ENCODE results near the gene CYP26B1.
A peak's percentile ranks its signal among the peaks of the same experiment; 100 is the strongest.

The CYP26B1 gene

DNA sequence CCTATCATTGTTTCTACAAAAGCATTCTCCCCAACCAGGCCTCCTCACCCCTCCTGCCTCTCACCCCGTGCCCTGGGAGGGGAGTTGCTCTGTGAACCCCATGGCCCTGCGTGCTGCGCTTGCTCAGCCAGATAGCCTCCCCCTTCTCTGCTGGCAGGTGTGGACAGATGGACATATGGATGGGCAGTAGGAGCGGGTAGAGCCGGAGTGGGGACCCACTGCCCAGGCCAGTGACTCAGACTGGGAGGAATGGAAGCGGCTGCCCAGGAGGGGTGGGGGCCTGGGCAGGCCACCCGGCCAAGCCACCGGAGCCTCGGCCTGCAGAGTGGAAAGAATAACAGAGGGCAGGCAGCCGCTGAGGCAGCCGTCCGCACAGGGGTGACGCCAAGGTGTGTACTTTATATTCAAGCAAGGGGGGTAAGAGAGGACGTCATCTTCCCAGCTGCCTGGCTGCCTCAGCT lies 8.7 kb downstream of the CYP26B1 start:
- ATAC-seq (peak; percentile 6), DNase-seq (no peak)
- Mint-ChIP-seq H3K4me1 (peaks cover 13% of the 10 kb centered on the region), H3K27ac (no peak overlapping the region), H3K4me3 (no peak overlapping the region), H3K9me3 (no peaks in the 10 kb centered on the region), H3K27me3 (peaks cover 37% of the 10 kb centered on the region)

DNA sequence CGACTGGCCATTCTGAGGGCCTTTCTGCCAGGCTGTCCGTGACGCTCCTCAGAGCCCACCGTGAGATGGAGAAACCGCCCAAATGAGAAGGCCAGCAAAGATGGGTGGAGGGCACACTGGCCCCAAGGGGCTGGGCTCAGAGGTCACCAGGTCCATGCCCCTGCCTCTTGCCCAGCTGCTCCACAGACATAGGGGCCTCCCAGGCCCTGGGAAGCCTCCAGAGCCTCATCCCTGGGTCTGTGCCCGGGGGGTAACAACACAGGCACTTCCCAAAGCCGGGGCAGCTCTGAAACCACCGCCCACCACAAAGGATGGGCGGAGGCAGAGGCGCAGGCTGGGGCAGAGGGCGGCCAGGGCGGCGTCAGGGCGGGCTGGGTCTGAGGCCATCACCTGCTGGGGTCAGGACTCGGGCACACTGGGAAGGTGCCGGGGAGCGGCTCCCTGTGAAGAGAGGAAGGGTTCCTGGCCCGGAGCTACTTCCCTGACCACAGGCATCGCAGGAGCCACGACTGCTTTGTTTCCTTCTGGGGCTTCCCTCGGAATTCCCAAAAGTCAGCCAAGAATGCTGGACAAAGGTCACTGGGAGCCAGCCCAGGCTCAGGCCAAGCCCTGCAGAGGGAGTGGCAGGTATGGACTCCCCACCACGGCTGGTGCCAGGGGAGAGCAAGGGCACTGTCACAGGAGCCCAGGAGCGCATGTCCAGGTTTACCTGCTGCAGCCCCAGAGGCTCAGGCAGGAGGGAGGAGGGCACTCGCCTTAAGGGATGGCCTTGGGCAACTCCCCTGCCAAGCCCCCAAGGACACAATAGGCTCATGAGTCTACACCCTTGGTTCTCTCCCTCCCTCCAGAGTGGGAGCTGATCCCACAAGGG lies 9.4 kb downstream of the CYP26B1 start:
- Mint-ChIP-seq H3K4me1 (peaks cover 6% of the 10 kb centered on the region), H3K4me3 (no peak overlapping the region), H3K9me3 (no peaks in the 10 kb centered on the region), H3K27ac (no peak overlapping the region), H3K27me3 (peaks cover 30% of the 10 kb centered on the region)
- DNase-seq: no peak
- ATAC-seq: peak; percentile 4

DNA sequence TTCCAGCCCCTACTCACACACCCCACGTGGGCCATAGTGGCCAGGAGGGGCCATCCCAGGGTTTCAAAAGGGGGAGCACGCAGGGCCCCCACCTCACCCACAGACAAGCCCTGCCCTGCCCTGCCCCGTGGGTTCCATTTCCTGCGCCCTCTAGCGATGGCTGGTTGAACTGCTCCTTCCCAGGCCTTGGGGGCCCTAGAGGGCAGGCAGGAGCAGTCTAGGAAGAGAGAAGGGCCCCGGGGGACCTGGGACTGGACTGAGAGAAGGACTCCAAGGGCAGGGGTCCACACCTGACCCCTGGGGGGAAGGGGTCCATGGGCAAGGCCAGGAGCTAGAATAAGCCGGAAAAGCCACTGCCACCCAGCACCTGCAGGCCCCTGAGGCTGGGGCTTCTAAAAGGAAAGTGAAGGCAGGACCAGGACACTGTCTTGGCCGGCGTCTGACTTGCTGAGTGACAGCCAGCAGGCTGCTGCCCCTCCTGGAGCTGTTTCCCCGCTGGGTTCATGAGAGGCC lies 10.1 kb downstream of the CYP26B1 start:
- ATAC-seq: peak; percentile 60
- Mint-ChIP-seq H3K27ac (peak overlapping the region in 1 of 2 donors; percentile 54), H3K4me1 (peaks cover 6% of the 10 kb centered on the region), H3K9me3 (no peaks in the 10 kb centered on the region), H3K27me3 (peaks cover 23% of the 10 kb centered on the region), H3K4me3 (no peak overlapping the region)
- peak; percentile 57 to 73 for DNase-seq

DNA sequence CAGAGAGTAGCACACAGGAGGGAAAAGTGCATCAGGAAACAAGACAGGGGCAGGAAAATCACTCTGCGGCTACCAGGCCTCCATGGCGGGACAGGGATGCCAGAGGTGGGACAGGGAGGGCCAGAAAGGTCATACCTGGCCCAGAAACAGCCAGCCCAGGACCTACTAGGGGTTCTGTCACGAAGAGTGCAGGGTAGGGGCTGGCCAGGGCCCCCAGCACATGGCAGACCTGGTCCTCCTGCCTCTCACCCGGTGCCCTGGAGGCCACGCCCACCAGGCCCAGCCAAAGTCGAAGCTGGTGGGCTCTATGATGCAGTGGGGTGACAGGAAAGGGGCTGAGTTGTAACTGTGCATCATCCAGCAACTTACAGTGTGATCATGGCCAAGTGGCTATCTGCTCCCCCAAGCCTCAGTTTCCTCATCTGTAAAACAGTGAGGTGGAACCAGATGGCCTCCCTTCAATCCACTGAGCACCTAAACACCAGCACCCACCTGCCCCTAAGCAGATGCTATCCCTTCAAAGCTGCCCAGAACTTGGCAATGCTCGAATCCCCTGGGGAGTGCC lies 10.6 kb downstream of the CYP26B1 start:
- H3K27me3 Mint-ChIP-seq: peaks cover 17% of the 10 kb centered on the region
- H3K4me1 Mint-ChIP-seq: peaks cover 6% of the 10 kb centered on the region
- no peaks in the 10 kb centered on the region for H3K9me3 Mint-ChIP-seq
- ATAC-seq (no peak), DNase-seq (no peak)
- no peak overlapping the region for H3K27ac Mint-ChIP-seq
- no peak overlapping the region for H3K4me3 Mint-ChIP-seq

DNA sequence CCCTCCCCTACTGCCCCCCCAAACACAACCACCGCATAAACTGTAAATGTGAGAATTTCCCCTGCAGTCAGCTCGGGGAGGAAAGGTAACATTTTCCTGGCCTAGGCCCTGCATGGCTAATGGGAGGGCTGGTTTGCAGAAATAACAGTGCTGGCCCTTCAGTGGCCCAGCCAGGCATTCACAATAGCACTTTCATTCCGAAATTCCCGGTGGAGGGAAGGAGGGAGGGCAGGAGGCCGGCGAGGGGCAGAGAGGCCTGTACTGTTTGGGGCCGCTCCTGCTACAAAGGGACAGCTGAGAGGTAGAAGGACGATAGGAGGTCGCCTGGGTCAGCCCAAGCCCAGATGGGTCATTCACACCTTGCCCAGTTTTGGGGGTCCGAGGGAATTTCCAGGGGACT lies 11.3 kb downstream of the CYP26B1 start:
- ATAC-seq: no peak
- Mint-ChIP-seq H3K27ac (peak overlapping the region in 1 of 2 donors; percentile 27), H3K27me3 (peaks cover 12% of the 10 kb centered on the region)

DNA sequence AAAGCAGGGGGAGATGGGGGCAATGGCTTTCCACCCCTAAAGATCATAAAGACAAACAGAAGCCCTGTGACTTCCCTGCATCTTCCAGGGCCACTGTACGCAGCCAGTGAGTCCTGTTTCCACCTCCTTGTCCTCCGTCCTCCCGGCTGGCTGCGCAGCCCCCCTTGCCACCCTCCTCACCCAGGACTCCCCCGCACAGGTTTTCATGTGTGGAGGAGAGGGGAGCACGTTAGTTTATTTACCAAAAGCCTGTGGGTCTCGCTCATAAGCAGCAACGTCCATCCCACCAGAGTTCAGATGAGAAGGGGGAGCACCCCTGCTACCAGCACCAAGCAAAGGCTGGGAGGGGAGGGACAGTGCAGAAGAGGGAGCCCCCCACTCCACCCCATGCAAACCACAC lies 11.7 kb downstream of the CYP26B1 start:
- DNase-seq (no peak), ATAC-seq (no peak)
- Mint-ChIP-seq H3K27ac (no peak overlapping the region), H3K27me3 (peaks cover 12% of the 10 kb centered on the region), H3K9me3 (no peaks in the 10 kb centered on the region), H3K4me1 (peaks cover 6% of the 10 kb centered on the region), H3K4me3 (no peak overlapping the region)

More for the DNA sequence above, 11.3 kb downstream of the CYP26B1 start:
- Mint-ChIP-seq H3K4me1 (peaks cover 6% of the 10 kb centered on the region), H3K9me3 (no peaks in the 10 kb centered on the region), H3K4me3 (no peak overlapping the region)
- DNase-seq: no peak

DNA sequence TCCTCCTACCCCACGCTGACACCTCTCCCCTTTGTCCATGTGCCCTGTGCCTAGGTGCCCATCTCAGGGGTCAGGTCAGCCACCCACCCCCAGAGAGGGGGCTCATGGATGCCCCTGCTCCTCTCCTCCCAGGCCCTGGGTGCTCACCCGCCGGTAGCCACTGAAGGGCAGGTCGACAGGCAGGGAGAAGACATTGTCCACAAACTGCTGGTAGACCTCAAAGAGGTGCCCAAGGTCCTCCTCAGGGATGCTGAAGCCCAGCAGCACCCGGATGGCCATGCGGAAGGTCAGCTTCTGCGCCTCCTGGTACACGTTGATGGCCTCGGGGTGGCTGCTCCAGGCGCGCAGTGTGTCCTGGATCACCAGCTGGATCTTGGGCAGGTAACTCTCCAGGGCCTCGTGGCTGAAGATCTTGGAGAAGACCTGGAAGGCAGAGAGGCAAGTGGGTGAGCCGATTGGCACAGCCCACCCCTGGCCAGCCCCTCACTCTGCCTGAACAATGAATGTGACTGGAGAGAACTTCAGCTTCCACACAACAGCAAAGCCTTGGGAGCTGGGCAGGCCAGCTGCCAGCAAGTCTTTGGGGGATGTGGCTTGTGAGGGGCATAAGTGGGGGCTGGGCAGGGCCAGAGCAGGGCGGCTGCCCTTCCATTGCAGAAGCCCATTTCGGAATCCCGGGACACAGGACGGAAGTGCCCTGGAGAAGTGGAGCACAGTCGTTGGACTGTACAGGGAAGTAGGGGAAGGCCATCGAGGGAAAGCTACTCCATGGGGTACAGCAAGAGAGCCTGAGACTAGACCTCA lies 12.5 kb downstream of the CYP26B1 start:
- ATAC-seq: no peak
- Mint-ChIP-seq H3K27me3 (peaks cover 20% of the 10 kb centered on the region), H3K4me1 (peaks cover 6% of the 10 kb centered on the region), H3K4me3 (no peak overlapping the region), H3K27ac (no peak overlapping the region), H3K9me3 (no peaks in the 10 kb centered on the region)
- no peak for DNase-seq

DNA sequence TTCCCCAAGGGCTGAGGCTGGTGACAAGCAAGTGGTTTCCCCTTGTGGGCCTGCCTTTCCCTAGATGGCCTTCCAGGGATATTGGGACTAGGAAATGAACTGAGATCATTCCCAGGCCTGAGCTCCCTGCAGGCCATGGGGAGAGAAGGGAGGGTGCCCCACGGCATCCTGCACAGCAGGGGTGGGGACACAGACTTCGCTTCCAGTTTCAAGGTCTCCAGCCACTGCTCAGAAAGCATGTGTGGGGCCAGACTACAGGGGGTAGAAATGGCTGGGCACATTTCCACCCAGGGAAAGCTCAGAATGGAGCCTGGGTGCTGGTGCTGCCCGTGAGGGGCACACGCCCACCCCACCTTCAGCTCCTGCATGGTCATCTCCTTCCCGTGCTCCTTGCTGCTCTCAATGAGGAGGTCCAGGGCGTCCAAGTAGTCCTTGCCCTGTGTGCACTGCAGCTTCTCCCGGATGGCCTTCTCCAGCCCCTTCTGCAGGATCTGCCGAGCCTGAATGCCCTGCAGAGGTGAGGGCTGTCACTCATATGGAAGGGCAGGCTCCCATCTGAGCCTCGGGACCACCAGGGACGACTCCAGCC lies 13.2 kb downstream of the CYP26B1 start:
- H3K9me3 Mint-ChIP-seq: no peaks in the 10 kb centered on the region
- H3K4me3 Mint-ChIP-seq: no peak overlapping the region
- no peak overlapping the region for H3K27ac Mint-ChIP-seq
- ATAC-seq: no peak
- no peak for DNase-seq
- peaks cover 23% of the 10 kb centered on the region for H3K27me3 Mint-ChIP-seq
- H3K4me1 Mint-ChIP-seq: peaks cover 6% of the 10 kb centered on the region

DNA sequence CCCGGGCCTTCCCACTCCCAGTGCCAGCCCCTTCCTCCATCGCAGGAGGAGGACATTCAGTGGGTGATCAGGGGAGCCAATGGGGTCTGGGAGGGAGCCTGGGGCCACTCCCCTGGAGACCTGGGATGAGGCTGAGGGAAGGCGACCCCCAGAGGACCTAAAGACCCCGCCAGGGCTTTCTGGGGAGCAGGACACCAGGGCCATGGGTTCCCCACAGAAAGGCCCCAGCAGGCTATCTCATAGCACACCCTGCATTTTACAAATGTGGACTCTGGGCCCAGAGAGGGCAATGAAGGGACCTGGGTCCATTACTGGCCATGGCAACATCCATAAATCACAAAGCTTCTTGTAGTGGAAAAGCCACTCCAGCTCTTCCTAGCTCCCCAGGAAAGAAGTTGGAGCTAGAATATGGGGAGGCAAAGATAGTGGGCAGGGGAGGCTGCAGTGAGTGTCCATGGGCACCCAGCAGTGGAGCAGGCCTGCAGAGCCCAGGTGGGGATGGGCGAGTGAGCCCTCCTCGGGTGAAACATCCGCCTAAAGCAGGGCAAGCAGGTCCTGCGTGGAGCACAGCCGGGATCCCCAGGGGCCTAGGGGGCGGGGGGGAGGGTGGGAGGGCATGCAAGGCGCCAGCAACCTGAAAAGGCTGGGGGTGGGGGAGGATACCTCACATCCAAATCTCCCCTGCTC lies 13.8 kb downstream of the CYP26B1 start:
- Mint-ChIP-seq H3K4me1 (peaks cover 6% of the 10 kb centered on the region), H3K9me3 (no peaks in the 10 kb centered on the region), H3K4me3 (no peak overlapping the region), H3K27me3 (peaks cover 23% of the 10 kb centered on the region), H3K27ac (no peak overlapping the region)
- ATAC-seq (no peak), DNase-seq (no peak)

DNA sequence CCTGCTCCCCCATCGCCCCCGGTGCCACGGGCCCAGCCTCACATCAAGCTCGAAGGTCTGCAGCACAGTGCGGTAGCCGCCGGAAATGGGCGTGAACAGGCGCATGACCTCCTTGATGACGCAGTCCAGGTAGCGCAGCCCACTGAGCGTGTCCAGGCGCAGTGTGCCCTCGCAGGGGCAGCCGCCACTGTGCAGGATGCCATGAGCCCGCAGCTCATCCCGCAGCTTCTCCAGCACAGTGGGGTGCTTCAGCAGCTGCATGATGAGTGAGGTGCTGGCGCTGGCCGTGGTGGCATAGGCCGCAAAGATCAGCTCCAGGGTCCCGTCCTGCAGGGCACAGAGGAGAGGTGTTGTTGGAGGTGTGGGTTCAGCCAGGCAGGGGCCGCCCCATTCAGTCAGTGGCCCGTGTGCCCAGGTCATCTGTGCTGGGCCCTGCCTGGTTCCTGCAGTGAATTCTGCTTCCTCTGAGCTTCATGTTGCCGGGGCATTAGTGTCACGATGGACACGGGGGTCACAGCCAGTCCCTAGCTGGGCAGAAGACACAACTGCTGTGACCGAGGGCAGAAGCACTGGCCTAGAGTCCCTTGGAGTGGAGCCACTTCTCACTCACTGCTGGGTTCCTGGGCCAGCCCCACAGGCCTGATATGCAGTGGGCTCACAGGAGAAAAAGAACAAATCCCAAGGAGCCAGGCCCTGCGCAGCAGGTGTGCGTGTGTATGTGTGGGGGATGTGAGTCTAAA lies 14.5 kb downstream of the CYP26B1 start:
- H3K4me3 Mint-ChIP-seq: no peak overlapping the region
- ATAC-seq: no peak
- H3K4me1 Mint-ChIP-seq: peaks cover 6% of the 10 kb centered on the region
- no peaks in the 10 kb centered on the region for H3K9me3 Mint-ChIP-seq
- DNase-seq: no peak
- H3K27me3 Mint-ChIP-seq: peaks cover 23% of the 10 kb centered on the region
- H3K27ac Mint-ChIP-seq: no peak overlapping the region

DNA sequence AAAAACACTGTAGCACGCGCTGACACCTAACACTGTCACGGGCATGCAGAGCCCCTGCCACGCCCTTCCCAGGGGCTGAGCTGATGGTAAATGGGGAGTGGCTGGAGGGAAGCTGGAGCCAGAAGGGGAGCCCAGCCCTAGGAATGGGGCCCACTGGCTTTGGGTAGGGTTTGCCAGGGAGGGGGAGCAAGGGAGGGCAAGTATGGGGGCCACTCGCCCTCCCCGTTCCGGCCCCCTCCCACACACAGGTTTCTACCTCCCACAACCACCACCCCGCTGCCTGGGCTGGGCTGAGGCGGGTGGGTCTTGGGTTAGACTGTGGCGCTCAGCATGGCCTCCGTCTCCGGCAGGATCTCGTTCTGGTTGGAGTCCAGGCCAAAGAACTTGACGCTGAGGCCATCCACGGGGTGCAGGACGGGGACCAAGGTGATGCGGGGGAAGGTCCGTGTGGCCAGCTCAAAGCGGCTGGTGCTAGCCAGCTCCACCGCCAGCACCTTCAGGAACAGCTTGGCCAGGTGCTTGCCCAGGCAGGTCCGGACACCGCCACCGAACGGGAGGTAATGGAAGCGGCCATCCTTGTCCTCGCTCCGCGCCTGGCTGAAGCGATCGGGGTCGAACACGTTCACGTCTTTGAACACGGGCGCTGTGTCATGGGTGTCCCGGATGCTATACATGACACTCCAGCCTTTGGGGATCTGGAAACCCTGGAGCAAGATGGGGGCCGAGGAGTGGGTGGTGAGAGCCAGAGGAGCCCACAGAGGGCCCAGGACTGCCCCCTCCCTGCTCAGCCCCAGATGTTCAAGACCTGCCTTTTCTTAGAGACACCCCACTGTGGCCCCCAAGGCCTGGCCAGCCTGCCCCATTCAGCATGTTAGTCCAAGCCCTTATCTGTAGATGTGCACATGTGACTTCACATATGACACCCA lies 15.5 kb downstream of the CYP26B1 start:
- no peak overlapping the region for H3K27ac Mint-ChIP-seq

DNA sequence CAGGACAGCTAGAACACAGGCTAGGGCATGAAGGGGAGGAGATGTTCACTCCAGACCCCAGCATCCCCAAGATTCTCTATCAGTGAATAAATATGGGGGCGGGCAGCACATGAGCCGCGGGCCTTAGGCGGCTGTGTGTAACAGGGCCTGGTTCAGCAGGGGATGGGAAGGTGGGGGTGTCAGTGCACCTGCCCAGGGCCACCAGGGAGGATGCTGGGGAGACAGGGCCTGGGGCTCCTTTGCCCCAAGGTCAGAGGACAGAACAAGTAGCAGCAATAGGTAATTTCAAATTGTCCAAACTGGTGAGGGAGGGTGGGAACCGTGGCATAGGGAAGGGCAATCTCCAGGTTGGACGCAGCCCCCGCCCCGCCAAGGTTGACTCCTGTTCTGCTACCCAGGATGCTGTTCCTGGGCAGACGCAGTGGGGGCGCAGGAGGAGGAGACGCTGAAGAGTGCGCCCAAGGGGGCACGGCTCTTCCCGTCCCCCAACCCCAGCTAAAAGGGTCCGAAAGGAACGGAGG lies 16.2 kb downstream of the CYP26B1 start:
- H3K4me3 Mint-ChIP-seq: no peak overlapping the region
- H3K27me3 Mint-ChIP-seq: peaks cover 16% of the 10 kb centered on the region
- no peak overlapping the region for H3K27ac Mint-ChIP-seq
- DNase-seq (no peak), ATAC-seq (no peak)
- H3K4me1 Mint-ChIP-seq: peaks cover 2% of the 10 kb centered on the region
- no peaks in the 10 kb centered on the region for H3K9me3 Mint-ChIP-seq

More for the DNA sequence above, 15.5 kb downstream of the CYP26B1 start:
- H3K9me3 Mint-ChIP-seq: no peaks in the 10 kb centered on the region
- DNase-seq (no peak), ATAC-seq (no peak)
- peaks cover 17% of the 10 kb centered on the region for H3K27me3 Mint-ChIP-seq
- no peak overlapping the region for H3K4me3 Mint-ChIP-seq
- peaks cover under 1% of the 10 kb centered on the region for H3K4me1 Mint-ChIP-seq

DNA sequence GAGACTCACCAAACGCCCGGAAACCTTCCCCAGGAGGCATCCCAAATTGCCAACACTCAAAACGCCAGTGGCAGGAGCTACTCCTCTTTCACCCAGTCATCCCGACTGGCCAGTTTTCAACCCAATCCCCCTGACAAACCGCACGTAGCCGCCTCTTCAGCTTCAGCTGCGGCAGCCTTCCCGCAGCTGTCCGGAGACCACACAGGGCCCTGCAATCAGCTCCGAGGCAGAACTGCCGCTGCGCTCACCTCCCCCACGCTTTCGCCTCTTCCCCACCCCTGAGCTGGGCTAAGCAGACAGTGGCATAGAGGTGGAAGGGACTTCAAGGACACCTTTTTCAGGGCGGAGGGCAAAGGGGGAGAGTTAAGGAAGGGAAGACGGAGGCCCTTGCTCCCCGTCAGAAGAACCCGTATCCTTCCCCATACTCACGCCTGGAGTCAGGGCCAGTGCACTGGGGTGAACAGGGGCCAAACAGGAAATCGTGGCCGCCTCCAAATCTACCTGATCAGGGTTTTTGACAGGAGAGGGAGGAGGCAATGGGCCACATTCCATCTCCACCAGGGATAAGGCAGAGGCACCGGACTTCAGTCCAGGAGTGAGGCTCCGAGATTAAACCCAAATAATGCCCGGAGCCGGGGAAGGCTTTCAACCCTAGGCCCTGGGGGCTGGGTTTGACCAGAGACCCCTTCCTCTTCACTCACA lies 16.9 kb downstream of the CYP26B1 start:
- Mint-ChIP-seq H3K4me1 (peaks cover 6% of the 10 kb centered on the region), H3K4me3 (no peak overlapping the region), H3K27ac (no peak overlapping the region), H3K27me3 (peaks cover 16% of the 10 kb centered on the region), H3K9me3 (no peaks in the 10 kb centered on the region)
- ATAC-seq (no peak), DNase-seq (no peak)
